ENCODE data around the gene NIN.

NIN gene

GRCh38 chr14:50837850-50838470 is 7.0 kb upstream of the NIN start:
- DNase-seq (ENCODE audit: low read depth in 2 of 2) = no peak

GRCh38 chr14:50837271-50837670 is 6.3 kb upstream of the NIN start:
- DNase-seq (ENCODE audit: low read depth in 2 of 2) = no peak

GRCh38 chr14:50836515-50836914 is 5.6 kb upstream of the NIN start:
- no peak for DNase-seq (ENCODE audit: low read depth in 2 of 2)

- DNase-seq (ENCODE audit: low read depth in 2 of 2) = no peak
Observed at GRCh38 chr14:50835280-50835679, 4.3 kb upstream of the NIN start.

- no peak for DNase-seq (ENCODE audit: low read depth in 2 of 2)
Observed at GRCh38 chr14:50834802-50835276, 3.9 kb upstream of the NIN start.

- DNase-seq (ENCODE audit: low read depth in 2 of 2) = no peak
Observed at GRCh38 chr14:50832935-50833630, 2.1 kb upstream of the NIN start.

- no peak for DNase-seq (ENCODE audit: low read depth in 2 of 2)
Observed at GRCh38 chr14:50831726-50832168, 785 bp upstream of the NIN start.

GRCh38 chr14:50830044-50830931 is 674 bp downstream of the NIN start:
- peak; percentile 40 to 57 for DNase-seq (ENCODE audit: low read depth in 2 of 2)

- no peak for DNase-seq (ENCODE audit: low read depth in 2 of 2)
Observed at GRCh38 chr14:50829489-50830043, 1.4 kb downstream of the NIN start.

GRCh38 chr14:50828721-50829488 is 2.1 kb downstream of the NIN start:
- no peak for DNase-seq (ENCODE audit: low read depth in 2 of 2)

- no peak for DNase-seq (ENCODE audit: low read depth in 2 of 2)
Observed at GRCh38 chr14:50826681-50827080, 4.3 kb downstream of the NIN start.

- no peak for DNase-seq (ENCODE audit: low read depth in 2 of 2)
Observed at GRCh38 chr14:50825307-50825706, 5.7 kb downstream of the NIN start.

GRCh38 chr14:50823762-50824636 is 7.0 kb downstream of the NIN start:
- no peak for DNase-seq (ENCODE audit: low read depth in 2 of 2)

GRCh38 chr14:50823051-50823761 is 7.8 kb downstream of the NIN start:
- DNase-seq (ENCODE audit: low read depth in 2 of 2) = no peak

- DNase-seq (ENCODE audit: low read depth in 2 of 2) = no peak
Observed at GRCh38 chr14:50822501-50823042, 8.4 kb downstream of the NIN start.

GRCh38 chr14:50821510-50822464 is 9.2 kb downstream of the NIN start:
- DNase-seq (ENCODE audit: low read depth in 2 of 2) = peak in 1 of 2 donors; percentile 22

GRCh38 chr14:50820786-50821509 is 10.0 kb downstream of the NIN start:
- DNase-seq (ENCODE audit: low read depth in 2 of 2) = no peak
